HG02763 (cell line): ENCODE results near the gene CIITA.
"Not testable (repeated sequence)": the region's sequence is repeated elsewhere in the genome, so short reads cannot be mapped to it uniquely, and the experiment has no call there.

Experiments used
- ATAC-seq: cut with Tn5 transposase; IDR thresholded peaks from one replicate; pipeline ENCODE4 v1.9.1; 2021; ENCODE audit warnings: mild to moderate bottlenecking, moderate library complexity; ENCODE audit not compliant: unreplicated experiment

CIITA gene

GRCh38 chr16:10919003-10919351 is 42.0 kb downstream of the CIITA start:
- no peak for ATAC-seq

DNA sequence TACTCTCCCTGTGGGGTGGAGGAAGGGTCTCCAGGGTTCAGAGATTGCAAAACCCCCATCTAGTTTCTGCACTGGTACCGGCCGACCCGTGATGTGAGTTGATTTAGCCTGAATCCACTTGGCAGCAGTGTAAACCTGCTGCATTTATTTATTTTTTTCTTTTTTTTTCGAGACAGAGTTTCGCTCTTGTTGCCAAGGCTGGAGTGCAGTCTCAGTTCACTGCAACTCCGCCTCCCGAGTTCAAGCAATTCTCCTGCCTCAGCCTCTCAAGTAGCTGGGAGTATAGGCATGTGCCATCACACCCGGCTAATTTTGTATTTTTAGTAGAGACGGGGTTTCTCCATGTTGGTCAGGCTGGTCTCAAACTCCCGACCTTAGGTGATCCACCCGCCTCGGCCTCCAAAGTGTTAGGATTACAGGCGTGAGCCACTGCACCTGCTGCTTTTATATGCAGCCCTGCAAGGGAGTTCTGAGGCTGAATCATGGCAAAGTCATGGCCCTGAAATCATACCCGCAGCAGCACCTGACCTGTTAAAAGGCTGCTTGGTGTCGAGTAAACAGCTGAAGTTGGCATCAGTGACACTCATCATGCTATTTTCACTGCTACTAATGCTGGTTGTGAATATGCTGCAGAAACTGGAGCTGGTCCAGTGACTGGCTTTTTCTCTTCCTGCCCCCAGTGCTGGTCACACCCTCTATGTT is 43.9 kb downstream of the CIITA start:
- no peak for ATAC-seq

- ATAC-seq, result no peak
These were observed 44.7 kb downstream of the CIITA start for GRCh38 chr16:10921536-10922327.

GRCh38 chr16:10922328-10923145 is 45.5 kb downstream of the CIITA start:
- no peak for ATAC-seq

DNA sequence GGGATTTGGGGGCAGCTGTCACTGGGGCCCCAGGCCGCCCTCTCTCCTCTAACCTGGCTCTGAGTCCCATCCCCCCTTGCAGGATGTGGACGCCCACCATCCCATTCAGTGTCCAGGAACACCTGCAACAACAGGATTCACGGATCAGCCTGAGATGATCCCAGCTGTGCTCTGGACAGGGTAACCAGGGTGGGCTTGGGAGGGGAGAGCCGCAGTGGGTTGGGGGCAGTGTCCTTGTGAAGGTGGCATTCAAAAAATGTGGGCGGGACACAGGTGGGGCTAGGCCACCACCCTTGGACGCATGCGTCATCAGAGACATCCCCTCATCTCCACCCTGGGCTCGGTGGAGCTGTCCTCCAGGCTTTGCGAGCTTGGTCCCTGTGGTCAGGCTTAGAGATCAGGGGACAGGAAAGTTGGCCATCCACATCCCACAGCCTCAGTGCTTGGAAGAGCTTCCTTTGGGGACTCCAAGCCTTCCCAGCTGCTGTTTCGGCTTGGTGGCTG is 46.2 kb downstream of the CIITA start:
- no peak for ATAC-seq

GRCh38 chr16:10923650-10924214 is 46.7 kb downstream of the CIITA start:
- no peak for ATAC-seq

DNA sequence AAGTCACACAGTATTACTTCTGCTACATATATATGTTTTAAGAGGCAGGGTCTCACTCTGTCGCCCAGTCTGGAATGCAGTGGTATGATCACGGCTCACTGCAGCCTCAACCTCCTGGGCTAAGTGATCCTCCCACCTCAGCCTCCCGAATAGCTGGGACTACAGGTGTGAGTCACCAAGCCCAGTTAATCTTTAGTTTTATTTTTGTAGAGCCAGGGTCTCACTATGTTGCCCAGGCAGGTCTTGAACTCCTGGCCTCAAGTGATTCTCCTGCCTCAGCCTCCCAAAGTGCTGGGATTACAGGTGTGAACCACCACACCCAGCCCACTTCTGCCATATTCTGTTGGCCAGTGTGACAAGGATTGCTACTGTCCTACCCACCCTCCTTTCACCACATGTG is 48.3 kb downstream of the CIITA start:
- ATAC-seq, result not testable (repeated sequence)

DNA sequence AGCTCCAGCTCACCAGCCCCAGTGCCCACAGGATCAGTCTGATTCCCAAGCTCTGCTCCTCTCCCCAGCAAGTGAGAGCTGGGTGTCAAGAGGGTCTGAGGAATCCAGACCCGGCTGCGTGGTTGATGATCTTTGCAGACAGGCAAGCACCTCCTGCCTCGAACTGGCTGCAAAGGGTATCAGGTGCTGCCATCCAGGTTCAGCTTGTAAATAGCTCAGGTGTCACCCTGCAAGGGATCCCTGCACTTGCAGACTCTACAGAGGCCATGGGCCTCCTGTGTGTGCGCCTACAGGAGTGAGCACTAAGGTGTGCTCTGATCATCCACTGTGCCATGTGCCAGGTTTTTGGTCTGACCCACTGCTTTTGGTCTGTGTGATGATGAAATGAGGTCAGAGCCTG is 49.1 kb downstream of the CIITA start:
- ATAC-seq, result no peak

GRCh38 chr16:10926867-10927266 is 49.9 kb downstream of the CIITA start:
- no peak for ATAC-seq

- no peak for ATAC-seq
These were observed 50.6 kb downstream of the CIITA start for GRCh38 chr16:10927497-10928112.

- ATAC-seq, result not testable (repeated sequence)
These were observed 52.1 kb downstream of the CIITA start for GRCh38 chr16:10929097-10929496.

DNA sequence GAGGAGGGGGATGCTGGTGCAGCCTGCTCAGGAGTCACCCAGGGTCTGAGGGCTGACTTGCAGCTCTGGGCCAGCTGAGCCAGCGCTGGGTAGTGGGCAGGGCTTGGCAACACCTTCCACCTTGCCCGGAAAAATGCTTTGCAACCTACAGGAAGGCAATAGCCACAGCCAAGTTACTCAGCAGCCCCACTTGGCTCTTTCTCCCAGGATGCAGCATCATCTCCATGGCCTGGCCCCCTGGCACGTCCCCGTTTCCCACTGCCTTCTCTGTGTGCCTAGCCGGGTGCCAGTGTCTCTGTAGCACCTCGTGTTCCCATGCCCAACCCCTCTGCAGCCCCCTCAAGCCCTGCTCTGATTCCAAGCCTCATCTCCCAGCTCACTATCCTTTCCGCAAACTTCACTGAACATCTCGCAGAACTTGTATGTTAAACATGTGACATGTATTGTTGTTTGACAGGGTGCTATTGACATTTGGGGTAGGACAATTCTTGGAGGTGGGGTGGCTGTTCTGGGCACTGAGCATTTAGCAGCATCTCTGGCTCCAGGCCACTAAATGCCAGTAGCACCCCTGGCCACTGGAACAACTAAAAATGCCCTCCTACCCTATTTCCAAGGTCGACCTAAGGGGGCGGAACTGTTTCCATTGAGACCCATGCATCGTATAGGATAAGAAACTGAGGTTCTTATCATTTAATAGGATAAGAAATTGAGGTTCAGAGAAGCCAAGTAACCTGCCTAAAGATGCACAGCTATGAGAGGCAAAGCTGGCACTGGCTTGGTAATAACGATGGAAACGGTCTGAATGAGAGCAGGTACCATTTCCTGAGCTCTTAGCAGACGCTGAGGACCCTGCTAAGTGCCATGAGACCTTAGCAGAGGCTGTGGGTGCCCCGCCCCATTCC is 53.1 kb downstream of the CIITA start:
- ATAC-seq, result no peak

- ATAC-seq, result no peak
These were observed 53.7 kb downstream of the CIITA start for GRCh38 chr16:10930755-10931093.

DNA sequence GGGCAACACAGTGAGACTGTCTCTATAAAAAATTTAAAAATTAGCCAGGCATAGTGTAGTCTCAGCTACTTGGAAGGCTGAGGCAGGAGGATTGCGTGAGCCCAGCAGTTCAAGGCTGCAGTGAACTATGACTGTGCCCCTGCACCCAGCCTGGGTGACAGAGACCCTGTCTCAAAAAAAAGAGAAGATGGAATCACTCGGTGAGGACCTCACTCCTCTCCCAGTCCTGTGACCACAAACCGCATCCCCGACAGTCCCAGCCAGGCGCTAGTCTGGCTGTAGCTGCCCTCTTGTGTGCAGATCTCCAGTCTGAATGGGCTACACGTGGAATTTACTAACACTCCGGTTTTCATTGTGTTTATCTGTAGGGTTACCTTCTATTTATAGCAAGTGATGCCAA is 54.1 kb downstream of the CIITA start:
- no peak for ATAC-seq

DNA sequence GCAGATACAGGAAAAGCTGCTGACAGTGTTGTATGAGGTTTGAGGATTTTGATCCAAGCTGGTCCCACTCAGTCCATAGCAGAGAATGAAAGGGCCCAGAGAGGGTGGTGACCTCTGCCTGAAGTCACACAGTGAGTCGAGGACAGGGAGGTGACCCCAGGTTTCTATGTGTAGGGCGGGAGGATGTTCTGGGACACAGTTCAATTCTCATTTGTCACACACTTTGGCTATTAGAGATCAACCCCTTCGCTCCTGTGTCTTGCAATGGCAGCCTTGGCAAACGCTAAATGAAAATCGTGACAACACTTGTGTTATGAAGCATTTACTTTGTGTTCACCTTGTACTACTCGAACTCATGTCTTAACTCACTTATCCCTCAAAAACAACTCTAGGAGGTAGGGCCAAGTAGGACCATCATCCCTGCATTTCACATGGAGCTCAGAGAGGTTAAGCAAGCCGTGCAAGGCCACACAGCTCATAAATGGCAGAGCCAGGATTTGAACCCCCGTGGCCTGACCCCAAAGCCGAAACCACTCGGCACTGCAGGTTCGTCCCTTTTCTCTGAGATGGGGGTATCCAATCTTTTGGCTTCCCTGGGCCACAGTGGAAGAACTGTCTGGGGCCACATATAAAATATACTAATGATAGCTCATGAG is 55.1 kb downstream of the CIITA start:
- ATAC-seq, result no peak

DNA sequence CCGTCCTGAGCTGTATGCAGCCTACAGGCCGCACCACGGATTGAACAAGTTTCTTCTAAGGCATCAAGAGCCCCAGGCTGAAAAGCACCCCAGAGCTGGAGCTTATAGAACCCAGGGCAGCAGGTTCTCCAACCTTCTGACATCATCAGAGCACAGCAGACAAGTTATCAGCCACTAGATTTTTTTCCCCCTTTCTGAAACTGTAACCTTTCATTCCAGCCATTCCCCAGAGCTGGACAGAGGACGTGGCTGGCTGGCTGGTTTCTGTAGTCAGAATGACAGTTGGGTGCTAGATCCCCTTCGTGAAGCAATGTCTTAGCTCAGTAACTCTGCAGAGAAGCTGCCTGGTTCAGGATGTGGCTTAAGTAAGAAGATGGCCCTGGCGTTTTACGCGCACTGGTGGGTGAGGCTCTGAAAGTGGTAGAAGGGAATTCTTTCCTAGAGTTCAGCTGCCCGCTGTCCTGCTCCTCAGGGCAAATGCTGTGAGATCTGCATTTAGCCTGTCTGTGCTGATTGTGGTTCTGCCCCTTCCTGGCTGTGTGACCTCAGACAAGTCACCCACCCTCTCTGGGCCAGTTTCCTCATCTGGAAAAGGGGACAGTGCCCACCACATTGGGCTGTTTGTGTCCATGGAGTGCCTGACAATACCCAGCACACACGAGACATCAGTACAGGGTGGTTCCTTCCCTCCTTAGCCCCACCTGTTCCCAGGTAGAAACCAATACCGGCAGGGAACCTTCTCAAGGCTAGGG is 56.1 kb downstream of the CIITA start:
- no peak for ATAC-seq

DNA sequence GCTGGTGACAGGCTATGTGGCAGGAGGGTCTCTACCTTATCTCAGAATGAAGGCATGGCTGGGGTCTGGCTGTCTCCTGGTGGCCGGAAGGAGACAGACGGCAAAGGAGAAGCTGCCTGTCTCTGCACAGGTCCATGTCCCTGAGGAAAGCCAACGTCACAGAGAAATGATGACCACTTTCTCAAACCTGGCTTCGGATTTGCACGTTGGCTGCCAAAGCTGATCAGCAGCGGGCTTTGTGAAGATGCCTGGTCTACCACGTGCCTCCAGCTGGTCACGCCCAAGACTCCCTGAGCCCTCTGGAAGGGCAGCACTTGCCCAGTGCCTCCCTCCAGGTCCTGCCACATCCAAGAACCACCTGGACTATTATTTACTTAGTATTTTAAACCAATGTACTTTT is 56.9 kb downstream of the CIITA start:
- no peak for ATAC-seq

DNA sequence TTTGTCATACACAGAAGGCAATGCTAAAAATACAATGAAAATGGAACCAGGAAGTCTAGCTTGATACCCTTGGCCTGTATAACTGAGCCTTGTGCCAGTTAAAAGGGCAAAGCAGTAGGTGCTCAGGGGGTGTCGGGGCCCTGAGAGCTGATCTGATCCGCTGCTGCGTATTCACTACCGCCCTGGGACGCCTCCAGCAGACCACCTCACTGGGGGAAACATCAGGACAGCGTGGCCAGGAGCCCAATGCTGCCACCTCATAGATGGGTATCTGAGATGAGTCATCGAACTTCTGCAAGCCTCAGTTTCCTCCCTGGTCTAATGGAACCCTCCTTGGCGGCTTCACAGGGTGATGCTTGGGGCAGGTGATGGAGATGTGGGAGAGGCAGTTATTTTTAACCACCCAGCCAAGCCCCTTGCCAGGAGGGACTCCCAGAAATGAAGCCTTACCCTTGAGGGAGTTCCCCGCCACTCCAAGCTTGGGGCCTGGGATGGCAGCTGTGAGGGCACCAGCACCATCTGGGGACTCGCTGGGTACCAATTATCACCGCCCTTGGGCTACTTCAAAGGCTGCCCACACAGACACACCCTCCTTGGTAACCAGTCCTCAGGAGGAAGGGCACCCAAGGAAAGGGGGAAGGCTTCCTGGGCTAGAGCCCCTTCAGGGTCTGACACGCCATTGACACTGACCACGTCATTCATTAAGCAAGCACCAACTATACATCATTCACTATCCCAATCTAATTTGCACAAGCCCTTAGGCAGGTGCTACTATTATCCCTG is 57.5 kb downstream of the CIITA start:
- ATAC-seq, result no peak
